Muscle layer of duodenum (tissue), 2 donors: ENCODE measurements around the gene FBXO24.
A peak's percentile ranks its signal among the peaks of the same experiment; 100 is the strongest.
"Not testable (repeated sequence)": the region's sequence is repeated elsewhere in the genome, so short reads cannot be mapped to it uniquely, and the experiment has no call there.

ENCODE experiments used
- H3K27ac ChIP-seq: one replicate; pipeline ENCODE4 v1.7.0; 2013; ENCODE audit warnings: mild to moderate bottlenecking, low read length
- H3K27me3 ChIP-seq: one replicate; pipeline ENCODE4 v1.7.0; 2013; ENCODE audit warnings: low read depth, mild to moderate bottlenecking, control low read depth, low read length
- H3K36me3 ChIP-seq, 2 donors: one replicate each; pipeline ENCODE4 v1.7.0; 2013; ENCODE audit warnings: low read length in 2 of 2, control low read depth in 1 of 2, mild to moderate bottlenecking in 1 of 2; ENCODE audit not compliant: insufficient read depth in 2 of 2, control insufficient read depth in 1 of 2
- H3K4me1 ChIP-seq, 2 donors: one replicate each; pipeline ENCODE4 v1.7.0; 2013; ENCODE audit warnings: low read length in 2 of 2, mild to moderate bottlenecking in 2 of 2, control low read depth in 1 of 2, moderate library complexity in 1 of 2; ENCODE audit not compliant: insufficient read depth in 2 of 2, control insufficient read depth in 1 of 2
- H3K4me3 ChIP-seq, 2 donors: one replicate each; pipeline ENCODE4 v1.7.0; 2013; ENCODE audit warnings: low read length in 2 of 2, low read depth in 1 of 2, mild to moderate bottlenecking in 1 of 2
- H3K9me3 ChIP-seq, 2 donors: one replicate each; pipeline ENCODE4 v1.7.0; 2013; ENCODE audit warnings: low read length in 2 of 2, control low read depth in 1 of 2, mild to moderate bottlenecking in 1 of 2; ENCODE audit not compliant: control insufficient read depth in 1 of 2
- donor health status: healthy.

The FBXO24 gene

DNA sequence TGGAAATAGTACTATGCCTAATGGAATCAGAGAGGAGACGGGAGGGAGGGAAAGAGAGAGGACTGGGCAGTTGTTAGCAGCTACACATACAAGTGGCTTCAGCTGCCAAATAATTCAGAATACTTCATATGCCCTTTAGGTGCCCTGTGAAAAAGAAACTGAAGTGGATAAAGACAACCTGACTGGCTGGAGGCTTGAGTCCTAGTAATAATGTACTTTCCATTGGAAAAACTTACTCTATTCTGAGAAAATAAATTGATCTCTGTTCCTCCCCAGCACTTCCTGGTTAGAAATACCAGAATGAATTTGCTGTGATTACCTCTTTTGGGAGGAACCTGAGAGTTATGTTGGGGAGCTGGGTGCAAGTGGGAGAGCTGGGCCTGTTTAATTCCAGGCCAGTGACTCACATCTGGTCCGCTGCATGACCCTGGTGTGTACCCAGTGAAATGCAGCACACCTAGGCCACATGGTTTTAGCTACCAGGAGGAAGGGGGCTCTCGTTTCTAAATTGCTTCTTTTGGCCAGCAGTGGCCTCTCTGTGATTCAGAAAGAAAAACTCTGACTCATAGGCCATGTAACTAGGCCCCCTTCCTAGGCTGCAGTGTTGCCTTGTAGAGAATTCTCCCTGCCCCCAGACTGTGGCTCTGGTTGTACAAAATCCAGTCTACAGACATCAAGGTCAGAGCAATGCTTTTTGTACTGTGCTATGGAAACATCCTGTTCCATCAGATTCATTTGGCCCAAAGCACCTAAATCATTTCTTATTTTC is 40.6 kb upstream of the FBXO24 start:
- Histone ChIP-seq H3K27me3 (no peaks in the 10 kb centered on the region), H3K4me1 (peaks cover 38 to 47% of the 10 kb centered on the region in 2 donors), H3K36me3 (peaks cover 0 to 8% of the 10 kb centered on the region in 2 donors), H3K9me3 (no peaks in the 10 kb centered on the region), H3K4me3 (peak overlapping the region in 1 of 2 donors; percentile 39), H3K27ac (peak overlapping the region; percentile 91)

DNA sequence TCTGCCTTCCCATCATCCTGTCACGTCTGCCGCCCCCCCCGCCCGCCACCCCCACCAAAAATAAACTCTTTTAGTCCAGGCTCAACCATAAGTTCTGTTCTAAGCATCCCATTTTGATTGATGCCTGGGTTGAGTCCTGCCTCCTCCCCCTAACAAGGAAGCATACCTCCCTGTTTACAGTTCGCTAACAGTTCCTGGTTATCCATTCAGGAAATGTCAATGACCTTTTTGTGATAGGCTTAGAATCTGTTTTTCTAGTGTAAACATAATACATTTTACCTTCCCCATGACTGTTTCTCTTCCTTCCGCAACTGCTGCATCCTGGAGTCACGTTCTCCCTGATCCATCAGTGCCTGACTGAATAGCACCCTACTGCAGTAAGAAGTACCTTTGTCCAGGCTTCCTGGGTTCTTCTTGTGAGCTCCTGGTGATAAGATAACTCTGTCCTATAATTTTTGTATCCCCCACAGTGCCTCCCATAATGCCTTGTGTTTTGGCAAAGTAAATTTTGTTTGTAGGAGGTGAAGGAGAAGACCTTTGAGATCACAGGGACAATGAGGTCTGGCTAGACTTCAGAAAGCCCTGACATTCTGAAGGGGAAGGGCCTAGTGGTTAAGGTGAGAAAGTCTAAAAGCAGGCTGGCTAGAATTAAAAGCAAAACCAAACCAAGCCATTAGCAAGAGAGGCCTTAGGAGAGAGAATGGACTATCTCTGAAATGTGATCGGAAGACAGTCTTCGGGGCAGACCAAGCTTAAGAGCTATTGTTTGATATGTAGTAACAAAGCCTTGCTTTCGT is 39.8 kb upstream of the FBXO24 start:
- H3K36me3 ChIP-seq = peaks cover 0 to 8% of the 10 kb centered on the region in 2 donors
- no peaks in the 10 kb centered on the region for H3K9me3 ChIP-seq
- no peaks in the 10 kb centered on the region for H3K27me3 ChIP-seq
- H3K4me1 ChIP-seq = peaks cover 38 to 47% of the 10 kb centered on the region in 2 donors
- H3K4me3 ChIP-seq = peak overlapping the region; percentile 4 to 39
- H3K27ac ChIP-seq = peak overlapping the region; percentile 91

DNA sequence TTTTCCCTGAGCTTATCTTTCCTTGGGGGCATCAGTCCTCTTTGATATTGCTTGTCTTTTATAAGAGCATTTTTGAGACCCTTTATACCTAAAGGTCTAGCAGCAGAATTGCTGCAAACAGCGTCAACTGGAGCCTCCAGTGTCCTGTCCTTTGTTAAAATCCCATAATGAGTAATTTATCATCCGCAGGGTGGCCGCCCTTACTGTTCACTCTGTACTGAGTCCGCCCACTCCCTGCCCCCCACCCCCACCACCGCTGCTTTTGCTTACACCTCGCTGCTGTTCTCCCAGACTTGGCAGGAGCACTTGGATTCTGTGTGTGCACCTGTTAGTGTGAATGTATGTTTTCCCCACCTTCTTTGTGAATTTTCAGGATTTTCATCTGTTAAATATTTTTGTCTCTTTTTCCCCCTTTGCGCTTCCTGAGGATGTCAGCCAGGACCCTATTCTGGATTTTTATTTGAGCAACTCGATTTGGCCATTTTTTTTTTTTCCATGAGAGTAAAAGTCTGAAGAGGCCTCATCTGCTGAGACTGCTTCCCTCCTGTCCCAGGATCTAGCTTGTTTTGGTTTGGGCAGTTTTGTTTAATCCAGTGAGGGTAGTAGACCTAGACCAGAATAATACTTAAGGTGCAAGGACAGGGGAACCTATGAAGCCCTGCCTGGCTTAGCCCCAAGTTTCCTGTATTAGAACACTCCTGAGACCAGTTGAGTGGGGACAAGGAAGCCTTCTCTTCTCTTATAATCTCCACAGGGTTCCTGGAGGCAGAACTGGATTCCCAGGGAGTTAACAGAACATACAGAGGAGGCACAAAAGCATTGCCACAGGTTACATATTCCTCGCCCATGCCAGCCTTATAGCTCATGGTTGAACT is 39.0 kb upstream of the FBXO24 start:
- H3K4me3 ChIP-seq = peak overlapping the region; percentile 4 to 39
- H3K9me3 ChIP-seq = no peaks in the 10 kb centered on the region
- H3K4me1 ChIP-seq = peaks cover 38 to 47% of the 10 kb centered on the region in 2 donors
- H3K36me3 ChIP-seq = peaks cover 0 to 9% of the 10 kb centered on the region in 2 donors
- H3K27me3 ChIP-seq = no peaks in the 10 kb centered on the region
- H3K27ac ChIP-seq = peak overlapping the region; percentile 91

DNA sequence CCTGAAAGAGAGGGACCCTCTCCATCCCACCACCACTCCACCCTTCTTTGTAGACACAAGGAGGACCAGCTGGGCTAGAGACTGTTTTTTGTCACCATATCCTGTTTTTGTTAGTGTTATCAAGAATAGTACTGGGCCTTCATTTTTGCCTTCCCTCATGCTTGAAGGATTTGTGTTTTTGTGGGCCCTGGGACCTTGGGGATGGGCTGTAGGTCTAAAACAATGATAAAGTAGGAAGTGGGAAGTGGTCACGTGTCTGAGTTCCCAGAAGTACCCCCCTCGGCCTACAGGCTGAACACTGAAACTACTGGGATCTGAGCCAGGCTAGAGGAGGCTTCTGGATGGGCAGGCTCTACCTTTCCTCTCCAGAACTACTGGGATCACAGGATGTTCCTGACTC is 38.3 kb upstream of the FBXO24 start:
- Histone ChIP-seq H3K4me3 (no peak overlapping the region), H3K4me1 (peaks cover 38 to 47% of the 10 kb centered on the region in 2 donors), H3K36me3 (peaks cover 6 to 14% of the 10 kb centered on the region in 2 donors), H3K9me3 (no peaks in the 10 kb centered on the region), H3K27ac (peak overlapping the region; percentile 91), H3K27me3 (no peaks in the 10 kb centered on the region)

DNA sequence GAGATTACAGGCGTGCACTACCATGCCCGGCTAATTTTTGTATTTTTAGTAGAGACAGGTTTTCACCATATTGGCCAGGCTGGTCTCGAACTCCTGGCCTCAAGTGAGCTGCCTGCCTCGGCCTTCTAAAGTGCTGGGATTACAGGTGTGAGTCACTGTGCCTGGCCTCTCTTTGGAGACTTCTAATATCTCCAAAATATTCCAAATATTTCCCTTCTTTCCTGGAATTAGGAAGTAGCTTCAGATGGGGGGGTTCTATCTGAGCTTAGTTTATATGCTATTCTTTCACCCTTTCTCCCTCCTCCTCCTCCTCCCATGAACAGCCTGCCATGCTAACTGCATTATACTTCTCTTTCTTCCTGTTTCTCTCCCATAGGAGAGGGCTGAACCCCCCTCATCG is 37.7 kb upstream of the FBXO24 start:
- peaks cover 38 to 47% of the 10 kb centered on the region in 2 donors for H3K4me1 ChIP-seq
- H3K27me3 ChIP-seq, H3K9me3 ChIP-seq, H3K4me3 ChIP-seq: not testable (repeated sequence)
- peaks cover 12 to 14% of the 10 kb centered on the region in 2 donors for H3K36me3 ChIP-seq
- peak overlapping the region; percentile 91 for H3K27ac ChIP-seq

DNA sequence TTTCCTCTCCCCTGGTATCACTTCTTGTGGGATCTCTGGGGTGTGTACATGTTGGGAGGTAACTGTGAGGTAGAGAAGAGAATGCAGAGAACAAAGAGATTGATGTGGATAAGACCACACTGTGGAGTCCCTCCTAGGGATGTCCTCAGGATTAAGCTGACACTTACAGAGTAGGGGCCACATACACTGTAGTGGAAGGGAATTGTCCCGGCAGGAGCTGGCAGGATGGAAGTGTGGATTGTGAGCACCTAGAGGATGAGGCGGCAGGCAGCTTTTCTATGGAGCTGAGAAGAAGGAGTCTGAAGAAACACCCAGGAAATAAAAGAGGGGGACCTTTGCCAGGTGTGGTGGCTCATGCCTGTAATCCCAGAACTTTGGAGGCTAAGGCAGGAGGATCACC is 33.6 kb upstream of the FBXO24 start:
- Histone ChIP-seq H3K36me3 (peaks cover 21 to 38% of the 10 kb centered on the region in 2 donors), H3K4me3 (no peak overlapping the region), H3K9me3 (no peaks in the 10 kb centered on the region), H3K27ac (no peak overlapping the region), H3K4me1 (peaks cover 6 to 9% of the 10 kb centered on the region in 2 donors), H3K27me3 (no peaks in the 10 kb centered on the region)

DNA sequence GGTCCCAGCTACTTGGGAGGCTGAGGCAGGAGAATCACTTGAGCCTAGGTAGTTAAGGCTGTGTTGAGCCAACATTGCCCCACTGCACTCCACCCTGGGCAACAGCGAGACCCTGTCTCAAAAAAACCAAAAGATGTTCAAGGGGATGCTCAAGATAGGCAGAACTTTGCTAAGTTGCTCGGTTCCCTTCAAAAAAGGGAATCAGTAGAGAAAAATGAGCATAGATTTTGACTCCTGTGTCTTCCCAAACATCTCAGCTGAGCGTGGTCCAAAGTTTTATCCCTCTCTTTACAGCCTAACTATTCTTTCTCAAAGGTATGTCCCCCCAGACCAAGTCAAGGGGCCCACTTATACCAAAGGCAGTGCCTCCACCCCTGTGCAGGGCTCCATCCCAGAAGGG is 33.1 kb upstream of the FBXO24 start:
- Histone ChIP-seq H3K27ac (no peak overlapping the region), H3K9me3 (no peaks in the 10 kb centered on the region), H3K4me3 (no peak overlapping the region), H3K36me3 (peaks cover 21 to 38% of the 10 kb centered on the region in 2 donors), H3K27me3 (no peaks in the 10 kb centered on the region), H3K4me1 (peaks cover 1 to 4% of the 10 kb centered on the region in 2 donors)

DNA sequence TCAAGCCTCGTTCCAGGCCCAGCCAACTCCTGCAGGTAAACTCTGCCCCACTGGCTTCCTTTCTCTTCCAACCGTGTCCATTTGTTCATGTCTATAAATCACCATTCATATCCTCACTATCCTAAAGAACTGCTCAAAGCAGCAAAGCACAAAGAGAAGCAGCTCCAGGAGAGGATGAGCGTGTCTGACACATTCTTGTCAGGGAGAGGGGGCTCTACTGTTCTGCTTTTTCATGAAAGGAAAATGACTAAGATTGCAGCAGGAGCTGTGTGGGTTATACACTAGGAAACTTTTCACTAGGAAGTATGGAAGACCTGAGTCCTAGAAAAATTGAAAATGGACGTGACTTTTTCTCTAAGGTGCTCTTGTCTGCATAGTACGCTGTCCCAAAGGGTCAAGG is 30.4 kb upstream of the FBXO24 start:
- Histone ChIP-seq H3K27me3 (no peaks in the 10 kb centered on the region), H3K4me1 (peaks cover 0 to 5% of the 10 kb centered on the region in 2 donors), H3K27ac (no peak overlapping the region), H3K36me3 (peaks cover 13 to 38% of the 10 kb centered on the region in 2 donors), H3K4me3 (no peak overlapping the region), H3K9me3 (no peaks in the 10 kb centered on the region)

DNA sequence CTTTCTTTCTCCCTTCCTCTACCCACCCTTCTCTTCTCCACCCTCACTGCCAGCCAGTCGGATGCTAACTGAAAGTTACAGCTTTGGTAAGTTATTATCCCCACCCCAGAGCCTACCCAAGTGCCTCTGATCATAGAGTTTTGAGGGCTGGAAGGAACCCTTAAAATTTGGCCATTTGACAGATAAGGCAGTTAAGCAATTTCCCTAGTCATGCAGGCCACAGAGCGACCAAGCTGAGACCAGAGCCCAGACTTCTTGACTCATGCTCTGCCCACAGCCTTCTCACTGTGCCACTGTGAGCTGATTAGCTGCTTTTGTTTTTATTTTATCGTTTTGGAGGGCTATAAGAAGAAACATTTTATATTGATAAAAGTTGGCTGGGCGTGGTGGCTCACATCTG is 29.6 kb upstream of the FBXO24 start:
- Histone ChIP-seq H3K4me1 (peaks cover 0 to 5% of the 10 kb centered on the region in 2 donors), H3K27me3 (no peaks in the 10 kb centered on the region), H3K36me3 (peaks cover 13 to 38% of the 10 kb centered on the region in 2 donors), H3K4me3 (no peak overlapping the region), H3K27ac (no peak overlapping the region), H3K9me3 (no peaks in the 10 kb centered on the region)

DNA sequence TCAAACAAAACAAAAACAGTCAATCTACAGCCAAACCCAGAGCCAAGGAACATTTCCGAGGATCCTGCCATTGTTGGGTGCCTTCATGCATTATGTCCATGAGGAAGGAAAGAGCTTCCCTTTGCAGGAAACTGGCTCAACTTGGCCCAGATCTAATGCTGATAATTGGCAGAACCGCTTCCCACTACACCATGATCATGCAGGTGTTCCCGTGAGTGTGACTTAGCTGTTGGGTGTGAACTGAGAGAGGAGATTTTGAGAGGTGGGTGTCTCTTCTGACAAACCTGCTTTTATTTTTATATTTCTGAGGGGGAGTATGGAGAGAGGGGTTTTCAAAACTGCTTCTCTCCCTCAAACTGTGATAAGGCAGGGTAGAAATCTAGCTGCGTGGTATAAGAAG is 27.0 kb upstream of the FBXO24 start:
- H3K9me3 ChIP-seq = no peaks in the 10 kb centered on the region
- no peaks in the 10 kb centered on the region for H3K27me3 ChIP-seq
- peaks cover 0 to 5% of the 10 kb centered on the region in 2 donors for H3K4me1 ChIP-seq
- no peak overlapping the region for H3K27ac ChIP-seq
- H3K36me3 ChIP-seq = peaks cover 10 to 38% of the 10 kb centered on the region in 2 donors
- no peak overlapping the region for H3K4me3 ChIP-seq
